CD4-positive, alpha-beta T cell treated with Interleukin-15 for 1 hour (primary cell): ENCODE data around the gene CYFIP1.

Experiments
- DNase-seq: peaks from one replicate; pipeline ENCODE4 v3.0.0-alpha.2; 2020

CYFIP1 gene

DNA sequence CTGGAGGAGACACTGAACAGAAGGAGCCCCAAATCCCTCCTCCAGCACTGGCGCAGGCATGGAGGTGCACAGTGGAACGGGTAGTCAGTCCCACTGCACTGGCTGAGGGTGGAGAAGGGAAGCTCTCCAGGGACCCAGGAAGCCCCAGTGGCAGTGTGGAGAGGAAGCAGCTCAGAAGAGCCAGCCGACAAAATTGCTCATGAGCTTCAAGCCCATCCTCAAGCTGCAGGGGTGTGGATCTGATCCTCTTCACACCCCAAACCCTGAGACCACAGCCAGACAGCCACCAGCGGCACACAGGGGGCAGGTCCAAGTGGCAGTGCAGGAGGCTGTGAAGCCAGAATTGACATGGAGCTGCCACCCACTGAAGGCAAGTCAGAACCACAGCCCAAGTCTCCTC is 32.1 kb downstream of the CYFIP1 start:
- no peak for DNase-seq

DNA sequence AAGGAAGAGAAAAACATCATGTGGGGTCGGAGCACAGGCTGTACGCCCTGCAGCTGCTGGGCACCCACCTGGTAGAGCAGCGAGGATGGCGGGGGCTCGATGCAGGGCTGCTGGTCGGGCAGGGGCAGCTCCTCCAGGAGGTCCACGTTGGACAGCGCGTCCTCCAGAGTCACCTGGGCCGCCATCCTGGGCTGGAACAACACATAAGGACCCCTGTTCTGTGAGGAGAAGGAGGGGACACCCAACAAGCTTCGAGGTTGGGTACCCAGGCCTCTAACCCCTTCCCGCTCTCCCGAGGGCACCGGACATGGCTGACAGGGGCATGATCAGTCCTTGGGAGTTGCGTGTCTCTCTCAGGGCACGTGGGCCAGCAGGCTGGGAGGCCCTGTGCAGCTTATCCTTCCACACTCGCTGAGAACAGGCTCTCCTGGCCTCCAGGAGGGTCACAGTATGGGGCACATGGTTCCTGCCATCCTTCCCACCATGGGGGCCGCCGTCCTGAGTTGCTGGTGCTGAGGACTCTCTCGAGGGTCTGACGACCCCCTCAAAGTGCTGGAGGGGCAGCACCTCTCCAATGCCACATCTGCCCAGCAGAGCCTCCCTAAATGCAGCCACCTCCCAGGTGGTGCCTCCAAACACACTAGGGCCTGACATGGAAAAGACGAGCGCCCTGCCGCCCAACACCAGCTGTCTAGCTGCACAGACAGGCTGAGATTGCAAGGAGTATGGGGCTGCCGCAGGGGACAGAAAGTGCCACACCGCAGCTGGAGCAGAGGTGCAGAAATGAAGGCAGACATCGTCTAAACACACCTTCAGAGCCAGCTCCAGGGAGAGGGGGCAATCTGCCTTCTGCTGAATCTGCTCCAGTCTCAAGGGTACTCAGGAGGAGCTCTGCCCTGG is 32.8 kb downstream of the CYFIP1 start:
- DNase-seq = no peak

DNA sequence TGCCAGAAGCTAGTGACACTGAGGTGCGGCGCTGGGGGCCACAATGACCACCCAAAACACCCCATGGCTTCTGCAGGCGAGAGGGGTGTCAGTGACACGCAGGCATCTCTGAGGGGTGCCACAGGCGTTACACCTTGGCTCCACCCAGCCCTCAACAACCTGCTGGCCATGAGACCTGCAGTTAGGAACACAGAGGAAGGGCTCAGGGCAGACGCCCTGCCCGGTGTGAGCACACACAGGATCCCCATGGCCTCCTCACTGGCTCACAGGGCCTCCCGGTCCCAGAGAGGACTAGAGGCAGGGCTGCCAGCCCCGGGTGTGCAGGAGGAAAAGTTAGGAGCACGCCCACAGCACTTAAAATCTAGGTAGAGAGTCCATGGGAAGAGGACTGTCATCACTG is 35.1 kb downstream of the CYFIP1 start:
- no peak for DNase-seq

DNA sequence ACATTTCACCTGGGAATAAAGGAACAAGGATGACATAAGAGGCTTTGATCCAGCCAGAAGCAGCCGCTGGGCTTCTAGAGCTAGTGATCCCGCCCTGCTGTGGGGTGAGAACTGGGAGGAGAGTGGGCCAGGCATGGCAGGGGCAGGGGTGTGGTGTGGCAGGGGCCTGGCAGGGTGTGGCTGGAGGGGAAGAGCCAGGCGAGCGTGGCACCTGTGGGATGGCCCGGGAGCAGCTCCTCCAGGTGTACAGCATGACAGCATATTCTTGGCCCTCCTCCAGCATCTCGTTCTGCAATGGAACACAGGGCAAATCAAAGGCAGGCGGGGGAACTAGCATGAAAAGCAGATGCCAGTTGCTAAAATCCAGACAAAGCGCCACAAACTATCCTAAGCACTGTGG is 35.5 kb downstream of the CYFIP1 start:
- DNase-seq = no peak

DNA sequence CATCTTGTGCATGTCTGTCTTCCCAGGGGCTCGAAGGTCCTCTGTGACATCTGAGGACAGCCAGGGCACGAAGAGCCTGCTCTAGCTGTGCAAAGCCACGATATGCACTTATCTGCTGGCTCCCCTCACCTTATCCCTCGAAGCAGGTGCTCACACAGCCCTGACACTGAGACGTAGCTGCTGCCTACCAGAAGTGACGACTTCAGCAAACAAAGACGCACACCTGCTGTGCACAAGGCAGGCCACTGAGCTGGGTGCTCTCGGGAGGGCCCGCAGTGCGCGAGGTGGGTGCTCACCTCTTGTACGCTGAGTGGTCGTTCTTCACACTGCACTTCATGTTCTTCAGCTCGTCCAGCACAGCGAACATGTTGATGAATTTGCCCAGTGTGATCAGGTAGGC is 37.3 kb downstream of the CYFIP1 start:
- DNase-seq = no peak

DNA sequence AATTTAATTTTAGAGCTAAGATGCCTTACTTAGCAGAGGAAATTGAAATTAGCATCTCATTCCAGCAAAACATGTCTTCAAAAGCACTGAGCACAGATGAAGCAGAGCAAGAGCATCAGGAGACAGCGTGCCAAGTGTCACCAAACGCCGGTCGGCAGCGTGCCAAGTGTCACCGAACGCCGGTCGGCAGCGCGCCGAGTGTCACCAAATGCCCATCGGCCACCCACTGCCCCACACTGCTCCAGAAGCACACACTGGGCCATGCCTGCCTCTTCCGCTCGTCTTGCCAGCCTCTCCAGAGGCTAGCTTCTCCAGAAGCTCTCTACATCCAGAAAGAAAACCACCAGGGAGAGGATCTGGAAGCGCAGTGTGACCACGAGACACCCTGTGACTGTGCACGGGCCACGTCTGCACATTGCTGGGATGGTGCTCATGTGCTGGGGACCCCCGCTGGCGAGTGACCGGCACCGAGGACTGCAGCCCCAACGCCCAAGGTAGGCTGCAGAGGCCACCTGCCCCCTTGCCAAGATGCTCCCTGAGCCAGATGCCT is 37.8 kb downstream of the CYFIP1 start:
- DNase-seq = no peak

DNA sequence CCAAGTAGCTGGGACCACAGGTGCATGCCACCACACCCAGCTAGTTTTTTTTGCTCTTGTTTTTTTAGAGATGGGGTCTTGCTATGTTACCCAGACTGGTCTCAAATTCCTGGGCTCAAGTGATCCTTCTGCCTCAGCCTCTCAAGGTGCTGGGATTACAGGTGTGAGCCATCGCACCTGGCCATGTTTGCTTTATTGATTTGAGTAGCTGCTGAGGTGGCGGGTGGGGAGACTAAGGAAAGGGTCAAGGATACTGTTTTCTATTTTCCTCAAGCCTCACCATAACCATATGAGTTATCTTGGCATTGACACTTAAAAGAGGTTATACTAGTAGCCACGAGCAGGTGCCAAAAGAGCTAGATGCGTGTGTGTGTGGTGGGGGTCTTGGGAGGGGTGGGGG is 39.0 kb downstream of the CYFIP1 start:
- DNase-seq = no peak

DNA sequence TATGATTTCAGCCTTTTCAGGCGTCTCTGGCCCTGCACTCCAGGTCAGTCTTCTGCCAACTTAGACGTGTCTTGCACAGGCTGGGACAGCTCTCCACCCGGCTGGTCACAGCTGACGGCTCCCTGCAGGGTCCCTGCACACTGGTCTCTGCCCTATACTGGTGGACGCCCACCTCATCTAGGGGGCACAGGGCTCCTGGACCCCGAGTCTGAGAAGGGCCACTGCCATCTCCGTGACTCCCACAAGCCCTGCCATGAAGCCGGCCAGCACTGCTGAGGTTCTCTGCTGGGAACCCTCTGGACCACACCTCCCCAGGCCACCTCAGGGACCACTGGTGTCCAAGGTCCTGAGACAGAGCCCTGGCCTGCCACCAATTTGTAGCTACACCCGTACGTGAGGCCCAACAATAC is 40.5 kb downstream of the CYFIP1 start:
- no peak for DNase-seq

DNA sequence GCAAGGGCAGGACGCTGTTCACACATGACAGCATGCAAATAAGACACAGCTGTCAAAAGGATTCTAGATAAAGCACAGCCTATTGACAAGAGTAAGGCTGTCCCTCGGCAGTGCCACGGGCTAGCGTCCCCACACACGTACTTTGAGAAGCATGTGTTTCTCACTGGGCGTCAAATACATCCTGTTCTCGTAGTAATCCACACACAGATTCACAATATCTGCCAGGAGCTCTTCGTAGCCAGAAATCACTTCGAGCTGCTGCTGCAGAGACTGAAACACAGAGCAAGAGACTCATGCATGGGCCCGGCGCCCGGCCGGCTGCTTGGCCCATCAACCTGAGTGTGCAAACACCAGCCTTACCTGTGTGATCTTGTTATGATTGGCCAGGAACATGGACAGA is 41.1 kb downstream of the CYFIP1 start:
- no peak for DNase-seq

DNA sequence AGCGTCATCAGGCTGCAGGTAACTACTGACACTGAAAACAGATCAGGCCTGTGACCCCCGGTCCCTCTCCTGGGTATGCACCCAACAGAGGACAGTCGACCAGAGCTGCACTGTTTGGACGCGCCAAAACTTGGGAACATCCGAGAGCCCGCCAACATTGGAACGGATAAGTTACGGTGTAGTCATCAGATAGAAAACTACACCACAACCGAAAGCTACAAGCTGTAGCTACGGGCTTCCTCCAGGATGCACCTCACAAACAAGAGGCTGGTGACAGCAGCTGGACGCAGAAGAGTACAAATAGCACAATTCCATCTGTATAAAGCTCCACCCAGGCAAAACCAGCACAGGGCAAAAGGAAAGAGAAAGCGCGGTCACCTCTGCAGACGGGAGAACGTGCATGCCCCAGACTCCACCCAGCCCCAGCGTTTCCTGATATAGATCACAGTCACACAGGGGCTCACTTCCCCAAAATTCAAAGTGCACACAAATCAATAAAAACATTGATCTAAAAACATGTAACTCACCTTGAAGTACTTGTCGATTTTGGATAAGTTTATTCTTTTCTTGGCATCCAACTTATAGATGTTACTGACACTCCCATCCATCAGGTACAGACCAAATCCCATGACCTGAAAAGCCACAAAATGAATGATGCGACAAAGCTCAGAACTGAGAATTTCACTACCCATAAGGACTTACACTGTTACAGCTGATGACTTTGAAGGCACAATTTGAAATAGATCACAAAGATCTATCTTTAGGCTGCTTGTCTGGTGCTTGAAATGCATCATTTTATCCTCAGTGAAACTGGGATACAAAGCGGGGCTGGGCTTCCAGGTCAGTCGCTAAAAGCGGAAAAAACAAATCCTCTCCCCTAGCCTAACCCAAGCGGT is 43.3 kb downstream of the CYFIP1 start:
- no peak for DNase-seq

DNA sequence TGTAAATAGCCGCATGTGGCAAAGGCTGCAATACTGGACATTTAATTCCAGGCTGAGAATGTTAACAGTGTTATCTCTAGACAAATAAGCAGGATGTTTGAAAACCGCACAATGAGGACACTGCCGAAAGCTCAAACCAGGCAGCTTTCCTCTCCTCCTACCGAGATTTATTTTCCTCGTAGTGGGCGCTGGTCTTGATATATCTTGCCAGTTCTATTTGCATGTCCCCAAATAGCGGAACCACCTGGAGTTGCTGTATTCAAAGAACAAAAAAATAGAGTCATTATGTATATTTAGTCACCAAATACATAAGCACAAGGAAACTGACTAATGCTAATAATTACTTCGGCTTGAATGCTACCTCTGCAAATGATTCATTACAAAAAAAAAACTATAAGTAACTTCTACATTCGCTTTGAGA is 46.5 kb downstream of the CYFIP1 start:
- DNase-seq = no peak

DNA sequence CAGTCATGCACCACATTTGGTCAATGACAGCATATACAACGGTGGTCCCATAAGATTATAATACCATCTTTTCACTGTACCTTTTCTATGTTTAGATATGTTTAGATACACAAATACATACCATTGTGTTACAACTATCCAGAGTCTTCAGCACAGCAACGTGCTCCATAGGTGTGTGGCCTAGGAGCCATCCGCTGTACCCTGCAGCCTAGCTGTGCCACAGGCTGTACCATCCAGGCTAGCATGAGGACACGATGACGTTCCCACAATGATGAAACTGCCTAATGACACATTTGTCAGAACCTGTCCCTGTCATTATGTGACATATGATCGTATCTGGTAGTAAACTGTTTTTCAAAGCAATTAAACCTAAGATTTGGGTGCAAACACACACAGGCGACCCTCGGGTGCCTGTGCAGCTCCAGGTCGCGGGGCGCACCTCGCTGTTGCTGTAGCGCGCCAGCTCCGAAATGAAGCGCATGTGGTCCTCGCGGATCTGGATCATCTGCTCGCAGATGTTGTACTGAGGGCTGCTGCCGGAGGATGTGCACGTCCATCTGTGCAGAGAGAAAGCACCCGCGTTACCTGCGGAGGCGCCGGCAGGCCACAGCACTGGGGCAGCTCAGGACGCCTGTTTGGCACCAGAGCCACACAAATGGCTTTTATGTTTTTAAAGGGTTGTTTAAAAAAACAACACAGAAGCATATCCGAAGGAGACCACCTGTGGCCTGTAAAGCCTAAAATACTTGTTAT is 48.2 kb downstream of the CYFIP1 start:
- no peak for DNase-seq

DNA sequence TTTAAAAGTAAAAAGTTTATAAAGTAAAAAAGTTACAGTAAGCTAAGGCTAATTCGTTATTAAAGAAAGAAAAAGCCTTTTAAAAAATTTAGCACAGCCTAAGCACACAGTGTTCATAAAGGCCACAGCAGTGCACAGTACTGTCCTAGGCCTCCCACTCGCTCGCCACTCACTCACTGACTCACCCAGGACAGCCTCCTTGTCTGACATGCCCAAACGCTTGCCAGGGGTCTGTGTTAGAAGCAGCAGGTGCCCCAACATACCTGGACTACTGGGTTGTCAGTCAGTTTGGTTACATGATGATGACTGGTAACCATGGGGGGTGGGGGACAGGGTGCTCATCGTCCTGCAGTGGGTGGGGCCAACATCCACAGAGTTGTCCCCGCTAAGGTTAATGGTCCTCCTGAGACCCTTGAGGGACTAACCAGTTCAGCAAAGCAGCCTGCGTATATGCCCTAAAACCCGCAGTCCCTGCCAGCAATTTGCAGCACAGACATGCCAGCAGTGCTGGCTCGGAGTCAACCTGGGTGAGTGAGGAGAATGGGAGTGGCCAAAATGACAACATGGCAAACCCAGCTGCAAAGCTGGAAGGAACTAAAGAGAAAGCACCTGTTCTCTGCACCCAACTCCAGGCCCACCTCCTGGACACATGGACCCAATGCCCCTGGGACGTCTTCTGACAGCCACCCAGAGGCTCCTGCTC is 49.2 kb downstream of the CYFIP1 start:
- no peak for DNase-seq

DNA sequence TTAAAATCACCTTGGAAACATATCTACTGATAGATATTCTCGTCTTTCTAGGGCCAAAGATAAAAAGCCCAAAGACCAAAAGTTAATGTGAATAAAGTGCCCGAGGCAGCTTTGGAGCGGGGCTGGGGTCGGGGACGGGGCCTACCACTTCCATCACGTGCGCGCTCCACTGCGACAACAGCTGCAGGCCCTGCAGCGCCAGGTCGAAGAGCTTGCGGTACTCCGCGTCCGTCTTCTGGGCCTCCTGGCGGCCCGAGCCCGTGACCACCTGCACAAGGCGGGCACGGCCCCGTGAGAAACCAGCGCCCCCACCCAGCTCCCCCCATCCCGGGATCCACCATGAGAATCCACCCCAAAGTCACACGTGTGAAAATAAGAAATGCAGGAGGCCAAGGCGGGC is 52.4 kb downstream of the CYFIP1 start:
- DNase-seq = no peak

DNA sequence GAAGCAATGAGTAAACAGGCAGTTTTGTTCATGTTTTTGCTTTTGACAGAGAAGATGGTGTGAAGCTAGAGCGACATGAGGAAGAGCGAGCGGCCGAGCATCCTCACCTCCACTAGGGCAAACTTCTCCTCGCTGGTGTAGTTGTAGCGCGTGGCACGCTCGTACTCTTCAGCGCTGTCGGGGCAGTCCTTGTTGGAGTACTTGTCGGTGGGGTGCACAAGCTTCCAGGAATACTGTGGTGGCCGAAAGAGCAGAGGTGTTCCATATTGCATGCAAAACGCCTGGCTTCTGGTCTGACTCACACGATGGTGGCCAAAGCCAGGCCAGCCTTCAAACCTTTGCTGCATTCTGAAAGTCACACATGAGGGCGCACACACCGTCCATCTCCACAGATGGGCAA is 54.3 kb downstream of the CYFIP1 start:
- no peak for DNase-seq

DNA sequence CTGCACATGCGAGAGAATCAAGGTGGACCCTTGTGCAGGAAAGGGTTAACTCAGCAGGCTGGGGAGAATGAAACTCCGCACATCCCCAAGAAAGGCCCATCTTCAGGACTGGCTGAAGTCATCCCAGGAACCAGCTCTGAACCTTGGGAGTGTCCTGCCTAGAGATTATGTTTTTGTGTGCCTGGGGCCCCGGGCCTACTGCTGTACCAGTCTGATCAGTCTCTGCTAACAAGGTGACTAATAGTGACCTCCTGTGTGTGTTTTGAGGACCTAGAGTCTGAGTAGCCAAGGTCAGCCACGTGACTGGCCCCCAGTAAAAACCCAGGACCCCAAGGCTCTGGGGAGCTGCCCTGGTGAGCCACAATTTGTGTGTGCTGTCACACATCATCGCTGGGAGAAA is 58.2 kb downstream of the CYFIP1 start:
- DNase-seq = no peak

DNA sequence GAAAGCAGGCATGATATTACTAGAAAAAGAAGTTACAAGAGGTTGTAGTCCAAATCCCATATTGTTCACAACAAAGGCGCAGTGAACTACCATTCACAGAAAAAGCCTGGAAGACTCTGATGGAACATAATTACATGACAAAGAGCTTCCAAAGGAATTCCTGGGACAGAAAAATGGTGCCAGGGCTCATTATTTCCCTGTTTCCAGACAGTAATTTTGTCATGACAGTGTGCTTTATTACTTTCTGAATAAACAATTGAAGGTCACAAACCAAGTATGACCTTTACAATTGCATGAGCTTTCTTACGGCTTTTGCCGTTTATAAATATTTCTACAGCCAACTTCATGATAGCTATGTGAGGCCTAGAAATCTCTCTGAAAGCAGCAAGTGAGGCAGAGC is 61.0 kb downstream of the CYFIP1 start:
- DNase-seq = no peak

DNA sequence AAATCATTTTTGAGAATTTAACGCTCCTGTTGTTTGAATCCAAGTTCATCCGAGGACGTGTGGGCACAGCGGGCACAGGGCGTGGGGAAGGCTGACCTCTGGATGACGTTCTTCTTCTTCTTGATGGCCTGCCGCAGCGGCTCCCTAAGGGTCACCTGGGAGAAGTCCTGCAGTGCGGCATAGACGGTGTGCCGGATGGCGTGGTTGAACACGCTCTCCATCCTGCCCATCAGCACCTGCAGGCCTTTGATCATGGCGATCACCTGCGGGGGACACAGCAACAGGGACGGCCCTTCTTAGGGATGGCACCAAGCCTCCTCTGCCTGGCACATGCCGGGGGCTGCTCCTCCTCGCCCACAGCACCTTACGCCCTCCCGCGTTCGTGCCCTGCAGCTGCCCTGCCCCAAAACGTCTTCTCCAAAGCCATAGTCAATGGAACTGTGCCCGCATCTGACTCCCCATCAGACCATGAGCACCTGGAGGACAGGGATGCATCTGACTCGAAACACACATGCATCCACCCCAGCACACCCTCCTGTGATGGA is 61.5 kb downstream of the CYFIP1 start:
- DNase-seq = no peak

DNA sequence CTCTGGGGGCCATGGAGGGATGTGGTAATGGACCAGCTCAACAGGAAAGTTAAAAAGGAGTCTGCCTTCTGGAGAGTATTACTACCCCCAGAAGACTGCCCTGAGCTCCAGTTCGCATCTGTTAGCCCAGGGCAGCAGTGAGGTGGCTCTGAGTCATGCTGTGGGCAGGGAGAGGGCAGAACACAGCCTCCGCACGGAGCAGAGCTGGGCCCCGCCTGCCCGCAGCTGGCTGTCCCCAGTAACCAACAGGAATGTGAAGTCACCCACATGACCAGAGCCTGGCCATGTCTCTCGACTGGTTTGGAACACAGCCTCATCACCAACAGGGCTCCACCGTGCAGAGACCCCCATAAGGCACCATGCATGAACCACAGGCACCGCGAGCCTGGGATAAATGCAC is 62.1 kb downstream of the CYFIP1 start:
- DNase-seq = no peak

DNA sequence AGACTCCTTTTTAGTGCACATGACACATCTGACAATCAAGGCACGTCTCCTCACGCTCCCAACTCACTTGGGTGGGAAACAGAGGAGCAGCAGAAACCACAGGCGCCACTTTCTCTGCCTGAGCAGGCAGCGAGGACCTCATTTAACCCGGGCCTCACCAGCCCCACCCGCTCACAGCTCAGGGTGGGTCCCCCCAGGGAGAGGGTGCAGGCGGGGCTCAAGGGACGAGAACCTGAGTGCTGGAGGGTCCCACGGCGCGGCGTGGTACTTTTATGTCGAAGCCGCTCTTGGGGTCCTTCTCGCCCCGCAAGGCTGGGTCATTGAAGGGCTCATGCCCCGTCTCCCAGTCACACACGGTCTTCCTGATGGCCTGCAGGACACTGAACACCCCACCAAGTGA is 62.6 kb downstream of the CYFIP1 start:
- no peak for DNase-seq

DNA sequence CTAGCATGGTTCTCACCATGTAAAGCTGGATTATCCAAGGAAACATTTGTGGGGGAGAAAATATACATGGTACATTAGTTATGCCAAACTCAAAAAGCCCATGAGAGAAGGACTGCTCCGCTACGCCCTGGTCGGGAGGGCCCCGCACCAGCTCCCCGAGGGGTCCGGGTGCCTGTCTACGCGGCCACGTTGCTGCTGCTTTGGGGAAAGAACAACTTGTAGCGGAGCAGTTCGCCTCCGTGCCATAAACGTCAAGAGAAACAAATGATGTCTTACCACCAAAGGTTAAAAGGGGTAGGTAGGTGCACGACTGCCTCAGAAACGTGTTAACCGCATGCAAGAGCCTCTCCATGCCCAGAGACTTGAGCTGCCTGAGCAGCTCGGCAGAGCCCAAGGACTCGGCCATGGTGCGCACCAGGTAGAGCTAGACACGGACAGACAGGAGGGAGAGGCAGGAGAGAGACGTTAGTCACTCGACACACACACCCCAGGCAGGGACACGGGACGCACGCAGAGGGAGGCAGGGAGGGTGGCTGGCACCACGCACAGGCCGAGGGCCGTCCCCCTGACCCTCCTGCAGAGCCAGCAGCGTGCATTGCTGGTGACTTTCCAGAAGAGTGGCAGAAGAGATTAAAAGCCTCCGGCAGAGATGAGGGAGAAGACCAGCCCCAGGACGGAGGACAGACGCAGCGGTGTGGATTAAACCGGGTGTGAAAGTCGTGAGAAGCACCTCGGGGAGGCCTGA is 63.4 kb downstream of the CYFIP1 start:
- DNase-seq = no peak
